ENCODE results near the gene TASL. TPM values are rescaled to one million over a fixed set of nuclear protein-coding genes. Genes with fewer than 3 reads are reported as not detected.

Gene TASL
- polyA plus RNA-seq, 1 of the 3 experiments (the other 2 are of a cell fraction), result not detected

DNA sequence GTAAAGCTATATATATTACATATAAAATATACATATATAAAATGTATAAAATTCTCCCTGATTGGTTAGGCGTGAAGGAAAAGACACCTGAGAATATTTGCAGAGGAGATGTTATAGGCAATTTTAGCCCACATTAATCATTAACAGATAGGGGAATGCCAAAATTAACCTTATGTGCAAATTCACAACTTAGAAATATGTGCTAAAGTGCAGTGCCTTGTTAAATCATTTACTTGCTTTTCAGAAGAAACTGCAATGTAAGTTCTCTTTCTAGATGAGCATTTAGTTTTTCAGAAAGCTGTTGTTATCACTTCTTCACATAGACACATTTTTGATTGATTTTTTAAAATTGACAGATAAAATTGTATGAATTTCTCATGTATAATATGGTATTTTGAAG, 5.6 kb downstream of the TASL start:
- POLR2A ChIA-PET, result no interaction called here
- no peak overlapping the region for H3K4me3 ChIP-seq (ENCODE audit: low read depth in 2 of 2, low read length in 1 of 2)
- 41% methylated on average over 1 of the region's 1 CpG for WGBS (ENCODE audit: low lambda C conversion rate)

DNA sequence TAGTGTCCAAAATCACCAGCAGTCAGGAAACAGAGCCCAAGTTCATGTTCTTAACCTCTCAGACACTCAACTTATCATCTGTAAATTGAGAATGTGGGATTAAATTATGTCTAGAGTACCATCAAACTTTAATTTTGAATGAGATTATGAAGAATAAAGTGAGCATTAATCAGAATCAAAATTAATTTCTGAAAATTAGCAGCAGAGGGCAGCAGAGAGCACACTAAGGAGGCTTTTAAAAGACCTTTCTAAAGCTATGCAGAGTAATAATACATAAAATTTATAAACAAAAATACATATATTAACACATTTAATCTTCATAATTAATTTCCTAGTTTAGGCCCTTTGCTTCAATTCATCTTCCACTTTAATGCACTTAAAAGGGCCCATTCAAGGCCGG, 7.1 kb downstream of the TASL start:
- CTCF ChIA-PET, result interaction anchor here (0.6 to 2.6 kb wide), 17 partner anchors 9 to 706 kb away, joined by 3 to 18 read pairs (median 4); no protein-coding TSS in a partner anchor
- H3K9ac ChIP-seq, result no peak overlapping the region
- no peak overlapping the region for H3K4me2 ChIP-seq
- H3K27me3 ChIP-seq (ENCODE audit: insufficient read depth), result peaks cover 5% of the 10 kb centered on the region; the same call in 1 of the 2 replicates
- H3K27ac ChIP-seq (ENCODE audit: low read depth in 2 of 2, low read length in 1 of 2), result no peak overlapping the region
- H3K4me3 ChIP-seq (ENCODE audit: low read depth in 2 of 2, low read length in 1 of 2), result no peak overlapping the region
- H3F3A ChIP-seq (replicated peaks; ENCODE audit: insufficient read depth), result no peaks in the 10 kb centered on the region
- WGBS (ENCODE audit: low lambda C conversion rate), result 0% methylated on average over 1 of the region's 1 CpG
- H2AFZ ChIP-seq (ENCODE audit: low read depth), result no peak overlapping the region
- POLR2A ChIA-PET, result no interaction called here
- peak; percentile 15 for DNase-seq
- H4K20me1 ChIP-seq (ENCODE audit: insufficient read depth), result no peaks in the 10 kb centered on the region
- no peaks in the 10 kb centered on the region; a peak in 1 of 4 replicates for H3K4me1 ChIP-seq (ENCODE audit: control insufficient read depth in 1 of 2, insufficient read depth in 2 of 2, low read depth in 1 of 2, low read length in 1 of 2)
- no peaks in the 10 kb centered on the region for H3K36me3 ChIP-seq (replicated peaks in 1 of 2; ENCODE audit: control insufficient read depth in 1 of 2, insufficient read depth in 2 of 2, low read length in 1 of 2)
- H3K9me2 ChIP-seq, result no peaks in the 10 kb centered on the region
- no peaks in the 10 kb centered on the region for H3K79me2 ChIP-seq (ENCODE audit: insufficient read depth)
- H3K9me3 ChIP-seq, result no peaks in the 10 kb centered on the region
- TF ChIP-seq, protein P1, sequence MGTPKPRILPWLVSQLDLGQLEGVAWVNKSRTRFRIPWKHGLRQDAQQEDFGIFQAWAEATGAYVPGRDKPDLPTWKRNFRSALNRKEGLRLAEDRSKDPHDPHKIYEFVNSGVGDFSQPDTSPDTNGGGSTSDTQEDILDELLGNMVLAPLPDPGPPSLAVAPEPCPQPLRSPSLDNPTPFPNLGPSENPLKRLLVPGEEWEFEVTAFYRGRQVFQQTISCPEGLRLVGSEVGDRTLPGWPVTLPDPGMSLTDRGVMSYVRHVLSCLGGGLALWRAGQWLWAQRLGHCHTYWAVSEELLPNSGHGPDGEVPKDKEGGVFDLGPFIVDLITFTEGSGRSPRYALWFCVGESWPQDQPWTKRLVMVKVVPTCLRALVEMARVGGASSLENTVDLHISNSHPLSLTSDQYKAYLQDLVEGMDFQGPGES (IDR thresholded peaks at IDR 0.05; ENCODE audit: low read depth, low read length), result no peak
- TF ChIP-seq RAD21 (IDR thresholded peaks at IDR 0.05; ENCODE audit: low read length) (peak; percentile 53), EZH2phosphoT487 (IDR thresholded peaks at IDR 0.05; ENCODE audit: borderline replicate concordance, low read depth) (no peak), YY1 (IDR thresholded peaks at IDR 0.05; ENCODE audit: low read depth) (no peak), SMC3 (IDR thresholded peaks at IDR 0.05; ENCODE audit: low read depth, low read length) (peak; percentile 28; the same call in 1 of the 2 replicates), JUND (IDR thresholded peaks at IDR 0.05) (no peak), RCOR1 (IDR thresholded peaks at IDR 0.05; ENCODE audit: low read length) (no peak), GABPA (IDR thresholded peaks at IDR 0.05; ENCODE audit: low read depth) (no peak)
- TF ChIP-seq, protein P2, sequence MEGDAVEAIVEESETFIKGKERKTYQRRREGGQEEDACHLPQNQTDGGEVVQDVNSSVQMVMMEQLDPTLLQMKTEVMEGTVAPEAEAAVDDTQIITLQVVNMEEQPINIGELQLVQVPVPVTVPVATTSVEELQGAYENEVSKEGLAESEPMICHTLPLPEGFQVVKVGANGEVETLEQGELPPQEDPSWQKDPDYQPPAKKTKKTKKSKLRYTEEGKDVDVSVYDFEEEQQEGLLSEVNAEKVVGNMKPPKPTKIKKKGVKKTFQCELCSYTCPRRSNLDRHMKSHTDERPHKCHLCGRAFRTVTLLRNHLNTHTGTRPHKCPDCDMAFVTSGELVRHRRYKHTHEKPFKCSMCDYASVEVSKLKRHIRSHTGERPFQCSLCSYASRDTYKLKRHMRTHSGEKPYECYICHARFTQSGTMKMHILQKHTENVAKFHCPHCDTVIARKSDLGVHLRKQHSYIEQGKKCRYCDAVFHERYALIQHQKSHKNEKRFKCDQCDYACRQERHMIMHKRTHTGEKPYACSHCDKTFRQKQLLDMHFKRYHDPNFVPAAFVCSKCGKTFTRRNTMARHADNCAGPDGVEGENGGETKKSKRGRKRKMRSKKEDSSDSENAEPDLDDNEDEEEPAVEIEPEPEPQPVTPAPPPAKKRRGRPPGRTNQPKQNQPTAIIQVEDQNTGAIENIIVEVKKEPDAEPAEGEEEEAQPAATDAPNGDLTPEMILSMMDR (IDR thresholded peaks at IDR 0.05), result peak; percentile 66

More for the DNA sequence above, 5.6 kb downstream of the TASL start:
- H3K79me2 ChIP-seq (ENCODE audit: insufficient read depth), result no peaks in the 10 kb centered on the region
- no peak for DNase-seq
- H3K9me2 ChIP-seq, result no peaks in the 10 kb centered on the region
- H2AFZ ChIP-seq (ENCODE audit: low read depth), result no peak overlapping the region
- H3K4me1 ChIP-seq (ENCODE audit: control insufficient read depth in 1 of 2, insufficient read depth in 2 of 2, low read depth in 1 of 2, low read length in 1 of 2), result no peaks in the 10 kb centered on the region; a peak in 1 of 4 replicates
- H3K4me2 ChIP-seq, result no peak overlapping the region
- CTCF ChIA-PET, result interaction anchor here (0.7 to 1.4 kb wide), 2 partner anchors 63 to 82 kb away, joined by 3 to 4 read pairs; no protein-coding TSS in a partner anchor
- H3F3A ChIP-seq (replicated peaks; ENCODE audit: insufficient read depth), result no peaks in the 10 kb centered on the region
- H3K36me3 ChIP-seq (replicated peaks in 1 of 2; ENCODE audit: control insufficient read depth in 1 of 2, insufficient read depth in 2 of 2, low read length in 1 of 2), result no peaks in the 10 kb centered on the region
- no peak for TF ChIP-seq NFIC (IDR thresholded peaks at IDR 0.05; ENCODE audit: borderline replicate concordance)
- no peak for TF ChIP-seq GABPA (IDR thresholded peaks at IDR 0.05; ENCODE audit: low read depth)
- TF ChIP-seq USF2 (IDR thresholded peaks at IDR 0.05; ENCODE audit: borderline replicate concordance, low read depth, low read length), result no peak
- no peak for TF ChIP-seq GATA2 (CRISPR knock-in tag; IDR thresholded peaks at IDR 0.05)
- TF ChIP-seq YY1 (IDR thresholded peaks at IDR 0.05; ENCODE audit: low read depth), result no peak
- no peak for TF ChIP-seq SMC3 (IDR thresholded peaks at IDR 0.05; ENCODE audit: low read depth, low read length)
- no peak for TF ChIP-seq ZBTB33 (IDR thresholded peaks at IDR 0.05; ENCODE audit: borderline replicate concordance, low read depth)
- TF ChIP-seq MEF2A (IDR thresholded peaks at IDR 0.05; ENCODE audit: borderline replicate concordance, low read depth), result no peak
- TF ChIP-seq RAD21 (IDR thresholded peaks at IDR 0.05; ENCODE audit: low read length), result no peak
- TF ChIP-seq MXI1 (IDR thresholded peaks at IDR 0.05; ENCODE audit: low read depth, low read length), result no peak
- no peak overlapping the region for H3K27ac ChIP-seq (ENCODE audit: low read depth in 2 of 2, low read length in 1 of 2)
- H3K9ac ChIP-seq, result no peak overlapping the region
- no peaks in the 10 kb centered on the region for H4K20me1 ChIP-seq (ENCODE audit: insufficient read depth)
- H3K27me3 ChIP-seq (ENCODE audit: insufficient read depth), result peaks cover 5% of the 10 kb centered on the region; the same call in 1 of the 2 replicates
- H3K9me3 ChIP-seq, result no peaks in the 10 kb centered on the region
